Skeletal muscle tissue (tissue), 4 donors: ENCODE results near the gene PLEKHG4B. TPM values are rescaled to one million over a fixed set of nuclear protein-coding genes. Genes with fewer than 3 reads are reported as not detected.
"Not testable (repeated sequence)": the region's sequence is repeated elsewhere in the genome, so short reads cannot be mapped to it uniquely, and the experiment has no call there.

Experiments used
- H3K27ac ChIP-seq: one replicate; pipeline ENCODE4 v1.7.0; 2013; ENCODE audit warnings: mild to moderate bottlenecking, low read depth, low read length, inconsistent platforms
- H3K27me3 ChIP-seq, 3 donors: one replicate each; pipeline ENCODE4 v1.7.0; 2013; ENCODE audit warnings: low read length in 3 of 3; ENCODE audit not compliant: control insufficient read depth in 3 of 3, insufficient read depth in 3 of 3
- H3K36me3 ChIP-seq, 3 donors: one replicate each; pipeline ENCODE4 v1.7.0; 2013; ENCODE audit warnings: low read length in 3 of 3; ENCODE audit not compliant: control insufficient read depth in 3 of 3, insufficient read depth in 3 of 3
- H3K4me1 ChIP-seq, 3 donors: one replicate each; pipeline ENCODE4 v1.7.0; 2013; ENCODE audit warnings: low read length in 3 of 3, mild to moderate bottlenecking in 3 of 3; ENCODE audit not compliant: control insufficient read depth in 3 of 3, insufficient read depth in 3 of 3
- H3K4me3 ChIP-seq, 3 donors: one replicate each; pipeline ENCODE4 v1.7.0; 2013; ENCODE audit warnings: low read length in 3 of 3
- H3K9ac ChIP-seq, 3 donors: one replicate each; pipeline ENCODE4 v1.7.0; 2013; ENCODE audit warnings: low read length in 3 of 3, mild to moderate bottlenecking in 3 of 3, moderate library complexity in 2 of 3, low read depth in 1 of 3
- H3K9me3 ChIP-seq, 3 donors: one replicate each; pipeline ENCODE4 v1.7.0; 2013; ENCODE audit warnings: low read length in 3 of 3; ENCODE audit not compliant: control insufficient read depth in 3 of 3
- total RNA-seq: library from RNA; depleted of rRNA; stranded (reverse); fragments of >200 nt; gene quantifications from one replicate; pipeline ENCODE4 v1.2.3, GENCODE V29; 2014
- donor health status: Osteomylitis.

Gene PLEKHG4B, protein sequence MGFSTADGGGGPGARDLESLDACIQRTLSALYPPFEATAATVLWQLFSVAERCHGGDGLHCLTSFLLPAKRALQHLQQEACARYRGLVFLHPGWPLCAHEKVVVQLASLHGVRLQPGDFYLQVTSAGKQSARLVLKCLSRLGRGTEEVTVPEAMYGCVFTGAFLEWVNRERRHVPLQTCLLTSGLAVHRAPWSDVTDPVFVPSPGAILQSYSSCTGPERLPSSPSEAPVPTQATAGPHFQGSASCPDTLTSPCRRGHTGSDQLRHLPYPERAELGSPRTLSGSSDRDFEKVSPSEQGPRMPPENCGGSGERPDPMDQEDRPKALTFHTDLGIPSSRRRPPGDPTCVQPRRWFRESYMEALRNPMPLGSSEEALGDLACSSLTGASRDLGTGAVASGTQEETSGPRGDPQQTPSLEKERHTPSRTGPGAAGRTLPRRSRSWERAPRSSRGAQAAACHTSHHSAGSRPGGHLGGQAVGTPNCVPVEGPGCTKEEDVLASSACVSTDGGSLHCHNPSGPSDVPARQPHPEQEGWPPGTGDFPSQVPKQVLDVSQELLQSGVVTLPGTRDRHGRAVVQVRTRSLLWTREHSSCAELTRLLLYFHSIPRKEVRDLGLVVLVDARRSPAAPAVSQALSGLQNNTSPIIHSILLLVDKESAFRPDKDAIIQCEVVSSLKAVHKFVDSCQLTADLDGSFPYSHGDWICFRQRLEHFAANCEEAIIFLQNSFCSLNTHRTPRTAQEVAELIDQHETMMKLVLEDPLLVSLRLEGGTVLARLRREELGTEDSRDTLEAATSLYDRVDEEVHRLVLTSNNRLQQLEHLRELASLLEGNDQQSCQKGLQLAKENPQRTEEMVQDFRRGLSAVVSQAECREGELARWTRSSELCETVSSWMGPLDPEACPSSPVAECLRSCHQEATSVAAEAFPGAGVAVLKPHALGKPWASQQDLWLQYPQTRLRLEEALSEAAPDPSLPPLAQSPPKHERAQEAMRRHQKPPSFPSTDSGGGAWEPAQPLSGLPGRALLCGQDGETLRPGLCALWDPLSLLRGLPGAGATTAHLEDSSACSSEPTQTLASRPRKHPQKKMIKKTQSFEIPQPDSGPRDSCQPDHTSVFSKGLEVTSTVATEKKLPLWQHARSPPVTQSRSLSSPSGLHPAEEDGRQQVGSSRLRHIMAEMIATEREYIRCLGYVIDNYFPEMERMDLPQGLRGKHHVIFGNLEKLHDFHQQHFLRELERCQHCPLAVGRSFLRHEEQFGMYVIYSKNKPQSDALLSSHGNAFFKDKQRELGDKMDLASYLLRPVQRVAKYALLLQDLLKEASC (N-terminal part only)
- 0.52 TPM for total RNA-seq

- Histone ChIP-seq H3K4me3 (no peak within 1 kb of the TSS), H3K9me3 (no peaks in the 10 kb centered on the region), H3K9ac (no peak within 1 kb of the TSS), H3K27ac (no peak within 1 kb of the TSS), H3K27me3 (peaks cover 60 to 68% (median 68%) of the 10 kb centered on the region in 3 donors), H3K4me1 (no peaks in the 10 kb centered on the region), H3K36me3 (no peaks in the 10 kb centered on the region)
Observed at GRCh38 chr5:91556-92263, at the start of gene PLEKHG4B. Gene PLEKHG4B, plus strand, starts transcription at chr5:92168. Its CDS starts 64 bp downstream, at chr5:92232.

- no peaks in the 10 kb centered on the region for H3K4me1 ChIP-seq
- peaks cover 8 to 26% (median 9%) of the 10 kb centered on the region in 3 donors for H3K27me3 ChIP-seq
Observed at GRCh38 chr5:42250-42649, 49.7 kb upstream of the PLEKHG4B start.

GRCh38 chr5:48192-48591 is 43.8 kb upstream of the PLEKHG4B start:
- no peak overlapping the region for H3K9ac ChIP-seq
- no peaks in the 10 kb centered on the region for H3K4me1 ChIP-seq
- H3K27ac ChIP-seq: no peak overlapping the region
- H3K9me3 ChIP-seq: peaks cover 0 to 3% (median 0%) of the 10 kb centered on the region in 3 donors
- H3K27me3 ChIP-seq: peaks cover 16 to 35% (median 25%) of the 10 kb centered on the region in 3 donors
- no peaks in the 10 kb centered on the region for H3K36me3 ChIP-seq
- H3K4me3 ChIP-seq: no peak overlapping the region

More at GRCh38 chr5:42250-42649, 49.7 kb upstream of the PLEKHG4B start:
- Histone ChIP-seq H3K9ac (no peak overlapping the region), H3K27ac (no peak overlapping the region), H3K36me3 (no peaks in the 10 kb centered on the region), H3K4me3 (no peak overlapping the region), H3K9me3 (no peaks in the 10 kb centered on the region)

- H3K9ac ChIP-seq, H3K36me3 ChIP-seq, H3K9me3 ChIP-seq, H3K4me1 ChIP-seq, H3K4me3 ChIP-seq, H3K27ac ChIP-seq: not testable (repeated sequence)
- peaks cover 24 to 43% (median 33%) of the 10 kb centered on the region in 3 donors for H3K27me3 ChIP-seq
Observed at GRCh38 chr5:49530-49929, 42.4 kb upstream of the PLEKHG4B start.

DNA sequence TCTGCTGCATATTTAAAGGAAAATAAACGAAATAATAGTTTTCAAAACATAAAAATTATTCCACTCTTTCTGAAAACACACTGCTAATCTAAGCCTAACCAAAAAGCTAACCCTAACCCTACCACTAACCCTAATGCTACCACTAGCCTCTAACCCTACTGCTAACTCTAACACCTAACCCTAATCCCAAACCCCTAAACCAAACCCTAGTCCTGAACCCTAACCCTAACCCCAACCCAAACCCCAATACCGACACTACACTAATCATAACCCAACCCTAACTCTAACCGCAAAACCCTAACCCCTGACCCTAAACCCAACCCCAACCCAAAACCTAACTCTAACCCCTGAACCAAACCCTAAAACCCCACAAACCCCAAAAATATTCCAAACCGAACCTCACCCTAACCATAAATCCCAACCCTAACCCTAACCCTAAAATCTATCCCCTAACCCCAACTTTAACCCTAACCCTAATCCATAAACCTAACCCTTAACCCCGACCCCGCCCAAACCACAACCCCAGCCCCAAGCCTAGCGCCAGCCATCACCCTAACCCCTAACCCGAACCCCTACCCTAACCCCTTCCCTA is 41.9 kb upstream of the PLEKHG4B start:
- no peak overlapping the region for H3K9ac ChIP-seq
- peaks cover 0 to 3% (median 0%) of the 10 kb centered on the region in 3 donors for H3K9me3 ChIP-seq
- H3K4me1 ChIP-seq: no peaks in the 10 kb centered on the region
- H3K27ac ChIP-seq: no peak overlapping the region
- H3K4me3 ChIP-seq: no peak overlapping the region
- no peaks in the 10 kb centered on the region for H3K36me3 ChIP-seq
- peaks cover 29 to 48% (median 38%) of the 10 kb centered on the region in 3 donors for H3K27me3 ChIP-seq

DNA sequence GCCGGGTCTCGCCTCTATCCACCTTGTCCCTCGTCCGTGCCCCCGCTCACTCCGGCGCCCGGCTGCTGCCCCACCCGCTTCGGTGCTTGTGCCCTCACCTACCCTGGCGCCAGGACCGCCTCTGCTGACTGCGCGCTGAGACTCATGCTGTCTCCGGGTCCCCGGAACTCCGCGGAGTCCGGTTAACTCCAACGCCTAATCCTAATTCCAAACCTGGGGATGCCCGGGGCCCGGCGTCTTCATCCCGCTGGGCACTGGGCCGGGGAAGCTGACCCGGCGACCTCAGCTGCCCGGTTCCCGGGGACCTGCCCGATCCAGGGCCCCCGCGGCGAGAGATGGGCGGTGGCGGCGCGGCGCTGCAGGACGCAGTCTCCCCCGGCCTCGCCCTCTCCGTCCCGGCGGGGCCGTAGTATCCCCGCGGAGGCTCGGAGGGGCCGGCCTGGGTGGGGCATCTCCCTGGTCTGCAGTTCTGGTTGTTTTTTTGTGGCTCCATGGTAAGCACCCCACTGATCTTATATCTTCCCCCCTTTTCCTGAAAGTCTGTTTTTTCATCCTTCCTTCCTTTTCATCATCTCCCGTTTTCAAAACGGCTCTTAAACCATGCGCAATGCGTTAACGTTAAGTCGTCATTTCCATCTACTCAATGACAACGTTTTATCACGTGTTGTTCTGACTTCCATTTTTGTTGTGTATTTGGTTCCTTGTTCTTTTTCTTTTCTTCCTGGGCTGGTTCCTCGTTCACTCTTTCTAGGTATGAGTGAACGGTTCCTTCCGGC is 41.1 kb upstream of the PLEKHG4B start:
- Histone ChIP-seq H3K36me3 (no peaks in the 10 kb centered on the region), H3K9ac (no peak overlapping the region), H3K4me3 (no peak overlapping the region), H3K27ac (no peak overlapping the region), H3K4me1 (no peaks in the 10 kb centered on the region), H3K27me3 (peaks cover 21 to 50% (median 44%) of the 10 kb centered on the region in 3 donors), H3K9me3 (peaks cover 0 to 3% (median 0%) of the 10 kb centered on the region in 3 donors)

DNA sequence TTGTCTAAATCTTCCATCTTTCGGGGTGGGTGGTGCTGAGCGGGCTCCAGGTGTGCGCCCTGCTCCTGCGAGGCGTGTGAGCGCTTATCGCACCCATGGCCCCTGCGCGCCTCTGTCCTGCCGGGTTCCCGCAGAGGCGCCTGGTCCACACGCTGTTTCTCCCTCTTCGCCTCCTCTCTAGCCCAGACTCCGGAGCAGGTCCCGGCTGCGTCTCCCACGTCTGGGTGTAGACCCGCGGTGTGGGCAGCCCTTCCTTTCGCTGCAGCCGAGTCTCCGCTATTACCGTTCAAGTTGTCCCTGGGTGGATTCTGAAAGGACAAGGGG is 40.5 kb upstream of the PLEKHG4B start:
- no peaks in the 10 kb centered on the region for H3K4me1 ChIP-seq
- H3K9me3 ChIP-seq: peaks cover 0 to 3% (median 0%) of the 10 kb centered on the region in 3 donors
- H3K27me3 ChIP-seq: peaks cover 21 to 45% (median 44%) of the 10 kb centered on the region in 3 donors
- no peak overlapping the region for H3K4me3 ChIP-seq
- H3K9ac ChIP-seq: no peak overlapping the region
- no peaks in the 10 kb centered on the region for H3K36me3 ChIP-seq
- H3K27ac ChIP-seq: no peak overlapping the region

DNA sequence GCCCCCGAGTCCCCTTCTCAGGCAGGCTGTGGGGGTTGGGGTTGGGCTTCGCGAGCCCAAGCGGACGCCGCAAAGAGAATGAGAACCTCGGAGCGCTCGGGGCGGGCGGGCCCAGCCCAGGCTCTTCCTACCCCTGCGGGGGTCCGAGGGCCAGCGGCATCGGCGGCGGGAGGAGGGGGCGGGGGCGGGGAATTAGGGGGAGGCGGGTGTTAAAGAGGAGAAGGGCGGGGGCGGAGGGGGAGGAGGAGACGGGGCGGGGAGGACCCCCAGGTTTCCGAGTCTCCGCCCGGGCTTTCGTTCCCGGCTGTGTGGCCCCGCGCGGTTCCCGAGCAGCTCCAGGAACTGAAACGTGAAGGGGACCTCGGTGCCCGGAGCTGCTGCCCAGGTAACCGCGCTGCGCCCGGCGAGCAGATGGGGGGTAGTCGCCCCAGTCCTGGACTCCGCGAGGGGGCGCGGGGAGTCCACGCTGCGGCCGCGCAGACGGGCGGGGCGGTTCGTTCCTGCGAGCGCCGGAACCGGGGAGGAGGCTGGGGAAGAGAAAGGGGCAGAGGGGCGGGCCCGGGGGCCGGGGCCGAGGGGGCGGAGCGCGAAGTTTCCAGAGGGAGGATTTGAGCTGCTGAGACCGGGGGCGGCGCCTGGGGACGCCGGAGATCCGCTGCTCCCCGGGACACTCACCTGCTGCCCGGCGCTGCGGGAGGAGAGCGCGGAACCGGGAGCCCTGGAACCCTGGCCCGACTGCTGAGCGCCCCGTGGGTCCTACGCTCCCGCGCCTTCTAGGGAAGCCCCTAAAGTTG is 38.4 kb upstream of the PLEKHG4B start:
- H3K9me3 ChIP-seq: peaks cover 0 to 3% (median 0%) of the 10 kb centered on the region in 3 donors
- no peak overlapping the region for H3K4me3 ChIP-seq
- no peak overlapping the region for H3K9ac ChIP-seq
- no peaks in the 10 kb centered on the region for H3K4me1 ChIP-seq
- H3K36me3 ChIP-seq: no peaks in the 10 kb centered on the region
- no peak overlapping the region for H3K27ac ChIP-seq
- H3K27me3 ChIP-seq: peaks cover 21 to 39% (median 36%) of the 10 kb centered on the region in 3 donors
